ENCODE results near the gene MAGI2.

The MAGI2 gene

GRCh38 chr7:78765943-78766729, 687.3 kb downstream of the MAGI2 start:
- H2BK120ac ChIP-seq (ENCODE audit: low read depth, low read length): no peak overlapping the region
- H2BK15ac ChIP-seq (ENCODE audit: low read depth, poor library complexity, severe bottlenecking): no peak overlapping the region
- H3K9ac ChIP-seq (ENCODE audit: low read length): no peak overlapping the region
- H3K18ac ChIP-seq (ENCODE audit: low read depth in 1 of 2, low read length in 2 of 2): no peak overlapping the region
- no peak overlapping the region for H3K14ac ChIP-seq (ENCODE audit: low read length in 2 of 2)
- H2AFZ ChIP-seq (ENCODE audit: low read depth, low read length): no peak overlapping the region
- no peak overlapping the region for H3K4me2 ChIP-seq (ENCODE audit: low read length, poor library complexity, severe bottlenecking)
- H3K9me3 ChIP-seq (ENCODE audit: control insufficient read depth, low read length): no peaks in the 10 kb centered on the region
- no peak for DNase-seq
- no peak overlapping the region for H4K91ac ChIP-seq (ENCODE audit: low read length)
- 94% methylated on average over 3 of the region's 4 CpGs for WGBS
- no peak overlapping the region for H3K4ac ChIP-seq (ENCODE audit: low read depth in 1 of 2, low read length in 2 of 2)
- H2AK5ac ChIP-seq (ENCODE audit: low read length, severe bottlenecking): no peak overlapping the region
- no peaks in the 10 kb centered on the region for H3K79me1 ChIP-seq (replicated peaks; ENCODE audit: low read length, poor library complexity, severe bottlenecking)
- no peak overlapping the region for H3K4me3 ChIP-seq (ENCODE audit: insufficient read depth in 1 of 2, low read depth in 1 of 2, low read length in 2 of 2)
- no peaks in the 10 kb centered on the region for H3K36me3 ChIP-seq (ENCODE audit: control insufficient read depth in 1 of 2, insufficient read depth in 2 of 2, low read depth in 1 of 2, low read length in 2 of 2)
- no peak overlapping the region for H3K27ac ChIP-seq (ENCODE audit: low read length, poor library complexity, severe bottlenecking)
- no peak overlapping the region for H4K8ac ChIP-seq (ENCODE audit: low read length)
- H3K27me3 ChIP-seq (ENCODE audit: control insufficient read depth in 1 of 2, insufficient read depth in 1 of 2, low read length in 2 of 2): peaks cover 0 to 28% of the 10 kb centered on the region in 2 experiments
- no peak overlapping the region for H2BK12ac ChIP-seq (ENCODE audit: low read length in 2 of 2)
- no peak overlapping the region for H2BK5ac ChIP-seq (ENCODE audit: low read depth, low read length, poor library complexity, severe bottlenecking)
- H3K23ac ChIP-seq (ENCODE audit: low read length in 2 of 2): no peak overlapping the region
- peaks cover 2% of the 10 kb centered on the region for H3K4me1 ChIP-seq (ENCODE audit: control insufficient read depth, insufficient read depth, low read depth, low read length)

- Histone ChIP-seq H3K4me3 (ENCODE audit: insufficient read depth in 1 of 2, low read depth in 1 of 2, low read length in 2 of 2) (no peak overlapping the region), H2AK5ac (ENCODE audit: low read length, severe bottlenecking) (no peak overlapping the region), H3K27me3 (ENCODE audit: control insufficient read depth in 1 of 2, insufficient read depth in 1 of 2, low read length in 2 of 2) (peaks cover 0 to 13% of the 10 kb centered on the region in 2 experiments), H3K9ac (ENCODE audit: low read length) (no peak overlapping the region), H3K9me3 (ENCODE audit: control insufficient read depth, low read length) (no peaks in the 10 kb centered on the region), H3K79me1 (replicated peaks; ENCODE audit: low read length, poor library complexity, severe bottlenecking) (no peaks in the 10 kb centered on the region), H3K23ac (ENCODE audit: low read length in 2 of 2) (no peak overlapping the region), H3K14ac (ENCODE audit: low read length in 2 of 2) (no peak overlapping the region), H2AFZ (ENCODE audit: low read depth, low read length) (no peak overlapping the region), H2BK5ac (ENCODE audit: low read depth, low read length, poor library complexity, severe bottlenecking) (no peak overlapping the region), H3K4me1 (ENCODE audit: control insufficient read depth, insufficient read depth, low read depth, low read length) (no peaks in the 10 kb centered on the region), H3K4me2 (ENCODE audit: low read length, poor library complexity, severe bottlenecking) (no peak overlapping the region), H3K27ac (ENCODE audit: low read length, poor library complexity, severe bottlenecking) (no peak overlapping the region), H3K4ac (ENCODE audit: low read depth in 1 of 2, low read length in 2 of 2) (no peak overlapping the region), H4K8ac (ENCODE audit: low read length) (no peak overlapping the region), H3K36me3 (ENCODE audit: control insufficient read depth in 1 of 2, insufficient read depth in 2 of 2, low read depth in 1 of 2, low read length in 2 of 2) (no peaks in the 10 kb centered on the region), H2BK15ac (ENCODE audit: low read depth, poor library complexity, severe bottlenecking) (no peak overlapping the region), H4K91ac (ENCODE audit: low read length) (no peak overlapping the region), H2BK12ac (ENCODE audit: low read length in 2 of 2) (no peak overlapping the region), H2BK120ac (ENCODE audit: low read depth, low read length) (no peak overlapping the region), H3K18ac (ENCODE audit: low read depth in 1 of 2, low read length in 2 of 2) (no peak overlapping the region)
- DNase-seq: no peak
- WGBS: 98% methylated on average over 3 of the region's 3 CpGs
These were observed 688.9 kb downstream of the MAGI2 start for GRCh38 chr7:78764571-78764970.

- no peaks in the 10 kb centered on the region for H3K27me3 ChIP-seq (ENCODE audit: control insufficient read depth in 1 of 2, insufficient read depth in 1 of 2, low read length in 2 of 2)
- no peak overlapping the region for H2BK120ac ChIP-seq (ENCODE audit: low read depth, low read length)
- H4K8ac ChIP-seq (ENCODE audit: low read length): no peak overlapping the region
- no peak overlapping the region for H3K4me3 ChIP-seq (ENCODE audit: insufficient read depth in 1 of 2, low read depth in 1 of 2, low read length in 2 of 2)
- no peaks in the 10 kb centered on the region for H3K9me3 ChIP-seq (ENCODE audit: control insufficient read depth, low read length)
- no peak overlapping the region for H3K18ac ChIP-seq (ENCODE audit: low read depth in 1 of 2, low read length in 2 of 2)
- WGBS: 86% methylated on average over 1 of the region's 1 CpG
- no peaks in the 10 kb centered on the region for H3K4me1 ChIP-seq (ENCODE audit: control insufficient read depth, insufficient read depth, low read depth, low read length)
- no peak overlapping the region for H2BK15ac ChIP-seq (ENCODE audit: low read depth, poor library complexity, severe bottlenecking)
- H2BK12ac ChIP-seq (ENCODE audit: low read length in 2 of 2): no peak overlapping the region
- H3K9ac ChIP-seq (ENCODE audit: low read length): no peak overlapping the region
- no peak overlapping the region for H3K4ac ChIP-seq (ENCODE audit: low read depth in 1 of 2, low read length in 2 of 2)
- no peak overlapping the region for H3K14ac ChIP-seq (ENCODE audit: low read length in 2 of 2)
- H4K91ac ChIP-seq (ENCODE audit: low read length): no peak overlapping the region
- DNase-seq: no peak
- no peak overlapping the region for H3K23ac ChIP-seq (ENCODE audit: low read length in 2 of 2)
- H3K27ac ChIP-seq (ENCODE audit: low read length, poor library complexity, severe bottlenecking): no peak overlapping the region
- no peak overlapping the region for H2AK5ac ChIP-seq (ENCODE audit: low read length, severe bottlenecking)
- no peaks in the 10 kb centered on the region for H3K36me3 ChIP-seq (ENCODE audit: control insufficient read depth in 1 of 2, insufficient read depth in 2 of 2, low read depth in 1 of 2, low read length in 2 of 2)
- no peak overlapping the region for H2BK5ac ChIP-seq (ENCODE audit: low read depth, low read length, poor library complexity, severe bottlenecking)
- H3K4me2 ChIP-seq (ENCODE audit: low read length, poor library complexity, severe bottlenecking): no peak overlapping the region
- no peak overlapping the region for H2AFZ ChIP-seq (ENCODE audit: low read depth, low read length)
- no peaks in the 10 kb centered on the region for H3K79me1 ChIP-seq (replicated peaks; ENCODE audit: low read length, poor library complexity, severe bottlenecking)
These were observed 690.8 kb downstream of the MAGI2 start for GRCh38 chr7:78762625-78763024.

- H3K27me3 ChIP-seq (ENCODE audit: control insufficient read depth in 1 of 2, insufficient read depth in 1 of 2, low read length in 2 of 2): no peaks in the 10 kb centered on the region
- H2BK15ac ChIP-seq (ENCODE audit: low read depth, poor library complexity, severe bottlenecking): no peak overlapping the region
- 77% methylated on average over 2 of the region's 4 CpGs for WGBS
- no peak overlapping the region for H3K18ac ChIP-seq (ENCODE audit: low read depth in 1 of 2, low read length in 2 of 2)
- no peak overlapping the region for H3K4me2 ChIP-seq (ENCODE audit: low read length, poor library complexity, severe bottlenecking)
- no peak overlapping the region for H2BK5ac ChIP-seq (ENCODE audit: low read depth, low read length, poor library complexity, severe bottlenecking)
- no peaks in the 10 kb centered on the region for H3K79me1 ChIP-seq (replicated peaks; ENCODE audit: low read length, poor library complexity, severe bottlenecking)
- no peak overlapping the region for H4K91ac ChIP-seq (ENCODE audit: low read length)
- no peak overlapping the region for H2BK12ac ChIP-seq (ENCODE audit: low read length in 2 of 2)
- no peak overlapping the region for H2AFZ ChIP-seq (ENCODE audit: low read depth, low read length)
- H2BK120ac ChIP-seq (ENCODE audit: low read depth, low read length): no peak overlapping the region
- DNase-seq: no peak
- no peaks in the 10 kb centered on the region for H3K36me3 ChIP-seq (ENCODE audit: control insufficient read depth in 1 of 2, insufficient read depth in 2 of 2, low read depth in 1 of 2, low read length in 2 of 2)
- H3K27ac ChIP-seq (ENCODE audit: low read length, poor library complexity, severe bottlenecking): no peak overlapping the region
- no peak overlapping the region for H2AK5ac ChIP-seq (ENCODE audit: low read length, severe bottlenecking)
- no peak overlapping the region for H3K23ac ChIP-seq (ENCODE audit: low read length in 2 of 2)
- H3K9ac ChIP-seq (ENCODE audit: low read length): no peak overlapping the region
- H3K4ac ChIP-seq (ENCODE audit: low read depth in 1 of 2, low read length in 2 of 2): no peak overlapping the region
- no peak overlapping the region for H3K14ac ChIP-seq (ENCODE audit: low read length in 2 of 2)
- no peaks in the 10 kb centered on the region for H3K4me1 ChIP-seq (ENCODE audit: control insufficient read depth, insufficient read depth, low read depth, low read length)
- H3K9me3 ChIP-seq (ENCODE audit: control insufficient read depth, low read length): no peaks in the 10 kb centered on the region
- H3K4me3 ChIP-seq (ENCODE audit: insufficient read depth in 1 of 2, low read depth in 1 of 2, low read length in 2 of 2): no peak overlapping the region
- no peak overlapping the region for H4K8ac ChIP-seq (ENCODE audit: low read length)
These were observed 692.7 kb downstream of the MAGI2 start for GRCh38 chr7:78760620-78761355.
